Ovary (tissue), 3 donors: ENCODE measurements around the gene LZIC.

Experiments used
- EP300 ChIP-seq: sonication (generic); formaldehyde crosslinking; IDR thresholded peaks from one replicate; pipeline ENCODE4 v1.6.1; 2017; ENCODE audit warnings: antibody characterized with exemption
- POLR2A ChIP-seq: fragments of 450-650 bp; IDR thresholded peaks from one replicate; pipeline ENCODE4 v1.6.1; 2017; ENCODE audit warnings: antibody characterized with exemption, mild to moderate bottlenecking, moderate library complexity
- TF ChIP-seq, protein P1 (sequence below), 3 donors: fragments of 450-650 bp in 2 of 3; fragments of 200-600 bp in 1 of 3; IDR thresholded peaks; one replicate each; pipeline versions ENCODE4 v1.5.1 to v1.8.0; 2016 to 2022; ENCODE audit warnings: antibody characterized with exemption in 3 of 3, mild to moderate bottlenecking in 1 of 3
- donor health status: DM: no; HTN: no; CAD: no.

DNA sequence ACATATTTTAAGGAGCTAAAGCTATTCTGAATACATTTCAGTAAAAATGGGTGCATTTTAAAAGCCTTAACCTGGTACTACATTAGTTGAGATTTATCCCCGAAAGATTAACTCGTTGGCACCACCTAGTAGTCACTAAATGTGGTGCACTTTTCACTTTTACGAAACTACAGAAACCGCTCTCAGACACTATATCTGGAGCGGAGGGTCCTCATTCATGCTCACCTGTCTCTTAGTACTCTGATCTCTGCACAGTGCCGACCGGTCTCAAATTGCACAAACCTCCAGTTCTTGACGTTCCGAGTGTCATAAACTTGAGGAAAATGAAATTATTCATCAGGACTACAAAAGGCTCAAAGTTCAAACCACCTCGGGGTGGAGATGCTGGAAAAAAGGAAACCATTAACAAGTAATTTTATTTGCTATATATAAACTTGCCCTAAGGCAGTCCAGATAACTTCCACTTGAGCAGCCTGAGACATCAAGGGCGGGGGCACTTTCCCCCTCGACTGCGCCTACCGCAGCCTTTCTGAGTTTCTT, 722 bp downstream of the LZIC start:
- TF ChIP-seq, protein P1, sequence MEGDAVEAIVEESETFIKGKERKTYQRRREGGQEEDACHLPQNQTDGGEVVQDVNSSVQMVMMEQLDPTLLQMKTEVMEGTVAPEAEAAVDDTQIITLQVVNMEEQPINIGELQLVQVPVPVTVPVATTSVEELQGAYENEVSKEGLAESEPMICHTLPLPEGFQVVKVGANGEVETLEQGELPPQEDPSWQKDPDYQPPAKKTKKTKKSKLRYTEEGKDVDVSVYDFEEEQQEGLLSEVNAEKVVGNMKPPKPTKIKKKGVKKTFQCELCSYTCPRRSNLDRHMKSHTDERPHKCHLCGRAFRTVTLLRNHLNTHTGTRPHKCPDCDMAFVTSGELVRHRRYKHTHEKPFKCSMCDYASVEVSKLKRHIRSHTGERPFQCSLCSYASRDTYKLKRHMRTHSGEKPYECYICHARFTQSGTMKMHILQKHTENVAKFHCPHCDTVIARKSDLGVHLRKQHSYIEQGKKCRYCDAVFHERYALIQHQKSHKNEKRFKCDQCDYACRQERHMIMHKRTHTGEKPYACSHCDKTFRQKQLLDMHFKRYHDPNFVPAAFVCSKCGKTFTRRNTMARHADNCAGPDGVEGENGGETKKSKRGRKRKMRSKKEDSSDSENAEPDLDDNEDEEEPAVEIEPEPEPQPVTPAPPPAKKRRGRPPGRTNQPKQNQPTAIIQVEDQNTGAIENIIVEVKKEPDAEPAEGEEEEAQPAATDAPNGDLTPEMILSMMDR (IDR thresholded peaks at IDR 0.05) = no peak
- no peak for TF ChIP-seq POLR2A
- TF ChIP-seq EP300 = no peak
